Sigmoid colon (tissue), 7 donors: ENCODE results near the gene TRMU. TPM values are rescaled to one million over a fixed set of nuclear protein-coding genes. Genes with fewer than 3 reads are reported as not detected.

Experiments
- DNase-seq: peaks from one replicate; pipeline ENCODE4 v3.0.0-alpha.2; 2019
- H3K27ac ChIP-seq, 4 donors: fragments of 200-600 bp; sonication (generic); one replicate each; pipeline ENCODE4 v1.5.1; 2016 to 2019; ENCODE audit warnings: mild to moderate bottlenecking in 1 of 4
- H3K27me3 ChIP-seq, 3 donors: fragments of 200-600 bp; sonication (generic); one replicate each; pipeline ENCODE4 v1.5.1; 2019; ENCODE audit warnings: mild to moderate bottlenecking in 1 of 3
- H3K36me3 ChIP-seq, 4 donors: fragments of 200-600 bp; sonication (generic); one replicate each; pipeline ENCODE4 v1.5.1; 2016 to 2019
- H3K4me1 ChIP-seq, 4 donors: fragments of 200-600 bp; sonication (generic); one replicate each; pipeline ENCODE4 v1.5.1; 2017 to 2019
- H3K4me3 ChIP-seq, 4 donors: fragments of 200-600 bp; sonication (generic); one replicate each; pipeline ENCODE4 v1.5.1; 2017 to 2019; ENCODE audit warnings: mild to moderate bottlenecking in 2 of 4, moderate library complexity in 1 of 4
- H3K9me3 ChIP-seq, 4 donors: fragments of 200-600 bp in 3 of 4; sonication (generic) in 3 of 4; one replicate each; pipeline versions ENCODE4 v1.5.1 to v1.6.1; 2013 to 2019
- CTCF ChIP-seq, 4 experiments: fragments of 450-650 bp in 3 of 4; fragments of 200-600 bp in 1 of 4; IDR thresholded peaks; one replicate each; pipeline ENCODE4 v1.5.1; 2016 to 2019; ENCODE audit warnings: antibody characterized with exemption in 4 of 4, mild to moderate bottlenecking in 3 of 4, moderate library complexity in 2 of 4
- EP300 ChIP-seq, 4 donors: sonication (generic); formaldehyde crosslinking; IDR thresholded peaks; one replicate each; pipeline ENCODE4 v1.6.1; 2017; ENCODE audit warnings: antibody characterized with exemption in 4 of 4
- POLR2A ChIP-seq, 2 donors: fragments of 450-650 bp; IDR thresholded peaks; one replicate each; pipeline ENCODE4 v1.6.1; 2016; ENCODE audit warnings: antibody characterized with exemption in 2 of 2, mild to moderate bottlenecking in 2 of 2, moderate library complexity in 2 of 2
- POLR2AphosphoS5 ChIP-seq, 4 donors: sonication (generic); formaldehyde crosslinking; IDR thresholded peaks; one replicate each; pipeline ENCODE4 v1.6.1; 2017; ENCODE audit warnings: antibody characterized with exemption in 4 of 4
- WGBS, 2 donors: extraction: QIAGEN DNeasy Blood & Tissue Kit; methylation state at CpG; one replicate each; pipeline ENCODE4 v1.1.7; 2013; 5-methylcytosine and 5-hydroxymethylcytosine counted together
- intact Hi-C: fragments of 100-400 bp; cut with DNase I; formaldehyde crosslinking; loops from one replicate; pipeline ENCODE4 v1.15.1; 2023
- polyA plus RNA-seq, 3 donors: library from polyadenylated mRNA; stranded (reverse); fragments of 200-250 nt; gene quantifications; one replicate each; pipeline ENCODE4 v1.2.3, GENCODE V29; 2013
- total RNA-seq, 4 donors: library from RNA; depleted of rRNA; stranded (reverse); fragments of >200 nt; gene quantifications; one replicate each; pipeline ENCODE4 v1.1.0, GENCODE V29; 2016
- donor health status: healthy with polysubstance abuse.
- donor health status: Bipolar disorder and iron deficiency.
- donor health status: healthy.

The TRMU gene
- total and polyA plus RNA-seq, 7 donors = 12.5 to 38.7 (median 21.9) TPM

- WGBS, 2 donors = 50 to 58% methylated on average over 22 of the region's 22 CpGs
These were observed 20.0 kb downstream of the TRMU start for GRCh38 chr22:46355369-46355995.

GRCh38 chr22:46355996-46356471 is 20.5 kb downstream of the TRMU start:
- intact Hi-C loops = no loop called here
- Histone ChIP-seq H3K27ac (no peak overlapping the region), H3K36me3 (peaks cover 11 to 63% (median 39%) of the 10 kb centered on the region in 4 donors), H3K9me3 (no peaks in the 10 kb centered on the region), H3K4me1 (no peaks in the 10 kb centered on the region), H3K27me3 (no peaks in the 10 kb centered on the region), H3K4me3 (no peak overlapping the region)
- TF ChIP-seq CTCF (IDR thresholded peaks at IDR 0.05) = no peak
- TF ChIP-seq POLR2AphosphoS5 (IDR thresholded peaks at IDR 0.05) = no peak
- no peak for TF ChIP-seq EP300 (IDR thresholded peaks at IDR 0.05)
- no peak for TF ChIP-seq POLR2A (IDR thresholded peaks at IDR 0.05)
- WGBS, 2 donors = 84 to 87% methylated on average over 12 of the region's 12 CpGs
- DNase-seq = no peak

More at GRCh38 chr22:46355369-46355995, 20.0 kb downstream of the TRMU start:
- Histone ChIP-seq H3K36me3 (peaks cover 16 to 69% (median 45%) of the 10 kb centered on the region in 4 donors), H3K4me3 (no peak overlapping the region), H3K27ac (no peak overlapping the region), H3K9me3 (no peaks in the 10 kb centered on the region), H3K27me3 (no peaks in the 10 kb centered on the region), H3K4me1 (peaks cover 0 to 3% (median 0%) of the 10 kb centered on the region in 4 donors)
- no peak for DNase-seq
- intact Hi-C loops = no loop called here
- TF ChIP-seq CTCF (IDR thresholded peaks at IDR 0.05) (peak in 3 of 4 experiments; percentile 52 to 62 (median 58)), EP300 (IDR thresholded peaks at IDR 0.05) (no peak)

- intact Hi-C loops = no loop called here
- no peak for DNase-seq
- Histone ChIP-seq H3K27me3 (no peaks in the 10 kb centered on the region), H3K4me1 (no peaks in the 10 kb centered on the region), H3K27ac (no peak overlapping the region), H3K36me3 (peaks cover 4 to 56% (median 32%) of the 10 kb centered on the region in 4 donors), H3K9me3 (no peaks in the 10 kb centered on the region), H3K4me3 (no peak overlapping the region)
- WGBS, 2 donors = 91 to 92% methylated on average over 23 of the region's 23 CpGs
- no peak for TF ChIP-seq POLR2AphosphoS5 (IDR thresholded peaks at IDR 0.05)
- TF ChIP-seq CTCF (IDR thresholded peaks at IDR 0.05) = no peak
- TF ChIP-seq POLR2A (IDR thresholded peaks at IDR 0.05) = no peak
- TF ChIP-seq EP300 (IDR thresholded peaks at IDR 0.05) = no peak
These were observed 21.3 kb downstream of the TRMU start for GRCh38 chr22:46356496-46357480.

GRCh38 chr22:46357711-46358520 is 22.4 kb downstream of the TRMU start:
- TF ChIP-seq EP300 (IDR thresholded peaks at IDR 0.05) = no peak
- no peak for TF ChIP-seq POLR2A (IDR thresholded peaks at IDR 0.05)
- no peak for TF ChIP-seq CTCF (IDR thresholded peaks at IDR 0.05)
- no peak for TF ChIP-seq POLR2AphosphoS5 (IDR thresholded peaks at IDR 0.05)
- H3K27ac ChIP-seq = no peak overlapping the region
- H3K27me3 ChIP-seq = no peaks in the 10 kb centered on the region
- no peaks in the 10 kb centered on the region for H3K4me1 ChIP-seq
- H3K9me3 ChIP-seq = no peaks in the 10 kb centered on the region
- intact Hi-C loops = no loop called here
- H3K4me3 ChIP-seq = no peak overlapping the region
- peaks cover 0 to 44% (median 20%) of the 10 kb centered on the region in 4 donors for H3K36me3 ChIP-seq
- WGBS, 2 donors = 85 to 93% methylated on average over 19 of the region's 19 CpGs
- DNase-seq = no peak
